Regular cardiac myocyte (primary cell): ENCODE measurements around the gene HSD17B4. TPM values are rescaled to one million over a fixed set of nuclear protein-coding genes. Genes with fewer than 3 reads are reported as not detected.

Experiments
- total RNA-seq: library from RNA; depleted of rRNA; stranded (reverse); fragments of >200 nt; gene quantifications from 2 replicates; pipeline ENCODE4 v1.2.3, GENCODE V29; 2014

The HSD17B4 gene, protein sequence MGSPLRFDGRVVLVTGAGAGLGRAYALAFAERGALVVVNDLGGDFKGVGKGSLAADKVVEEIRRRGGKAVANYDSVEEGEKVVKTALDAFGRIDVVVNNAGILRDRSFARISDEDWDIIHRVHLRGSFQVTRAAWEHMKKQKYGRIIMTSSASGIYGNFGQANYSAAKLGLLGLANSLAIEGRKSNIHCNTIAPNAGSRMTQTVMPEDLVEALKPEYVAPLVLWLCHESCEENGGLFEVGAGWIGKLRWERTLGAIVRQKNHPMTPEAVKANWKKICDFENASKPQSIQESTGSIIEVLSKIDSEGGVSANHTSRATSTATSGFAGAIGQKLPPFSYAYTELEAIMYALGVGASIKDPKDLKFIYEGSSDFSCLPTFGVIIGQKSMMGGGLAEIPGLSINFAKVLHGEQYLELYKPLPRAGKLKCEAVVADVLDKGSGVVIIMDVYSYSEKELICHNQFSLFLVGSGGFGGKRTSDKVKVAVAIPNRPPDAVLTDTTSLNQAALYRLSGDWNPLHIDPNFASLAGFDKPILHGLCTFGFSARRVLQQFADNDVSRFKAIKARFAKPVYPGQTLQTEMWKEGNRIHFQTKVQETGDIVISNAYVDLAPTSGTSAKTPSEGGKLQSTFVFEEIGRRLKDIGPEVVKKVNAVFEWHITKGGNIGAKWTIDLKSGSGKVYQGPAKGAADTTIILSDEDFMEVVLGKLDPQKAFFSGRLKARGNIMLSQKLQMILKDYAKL
- total RNA-seq, result 140 and 282 TPM in 2 replicates

DNA sequence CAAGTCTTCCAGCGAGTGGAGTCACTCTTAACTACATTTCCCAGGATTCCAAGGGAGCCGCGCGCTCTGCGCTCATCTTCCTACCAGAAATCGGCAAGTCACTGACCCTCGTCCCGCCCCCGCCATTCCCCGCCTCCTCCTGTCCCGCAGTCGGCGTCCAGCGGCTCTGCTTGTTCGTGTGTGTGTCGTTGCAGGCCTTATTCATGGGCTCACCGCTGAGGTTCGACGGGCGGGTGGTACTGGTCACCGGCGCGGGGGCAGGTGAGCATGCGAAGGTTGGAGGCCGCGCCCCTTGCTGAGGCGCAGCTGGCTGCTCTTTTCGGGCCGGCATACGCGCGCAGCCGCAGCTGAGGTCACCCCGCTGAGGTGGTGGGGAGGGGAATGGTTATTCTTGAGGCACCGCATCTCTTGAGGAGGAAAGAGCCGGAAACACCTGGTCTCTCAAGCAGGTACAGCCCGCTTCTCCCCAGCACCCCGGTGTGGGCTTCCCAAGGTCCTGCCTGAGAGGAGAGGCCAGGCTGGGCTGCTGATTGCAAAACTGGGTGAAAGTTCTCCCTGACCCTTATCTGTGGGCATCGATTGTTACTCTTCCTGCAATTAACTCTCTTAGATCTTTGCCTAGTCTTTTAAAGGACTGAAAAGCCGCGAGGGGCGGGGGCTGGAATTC lies at the start of gene HSD17B4:
HSD17B4 (plus strand) TSS at position 125 of the 667 bp plus-strand sequence; CDS start at position 204, 79 bp downstream.

Other genes with a start within 250 kb of the HSD17B4 start
- gene TNFAIP8, start 96.5 kb upstream of the HSD17B4 start, total RNA-seq, result 32.6 and 46.2 TPM in 2 replicates
- gene FAM170A, start 177.1 kb downstream of the HSD17B4 start, total RNA-seq, result not detected in 2 replicates